GM18870 (cell line): Measurements from ENCODE around the gene BANP.
"Not testable (repeated sequence)": the region's sequence is repeated elsewhere in the genome, so short reads cannot be mapped to it uniquely, and the experiment has no call there.

Experiments used
- ATAC-seq: cut with Tn5 transposase; IDR thresholded peaks from one replicate; pipeline ENCODE4 v1.9.1; 2021; ENCODE audit warnings: moderate library complexity; ENCODE audit not compliant: unreplicated experiment

Gene BANP

GRCh38 chr16:87965417-87965816 is 14.2 kb downstream of the BANP start:
- ATAC-seq, result no peak

- no peak for ATAC-seq
These were observed 14.9 kb downstream of the BANP start for GRCh38 chr16:87966064-87966645.

GRCh38 chr16:87966685-87967185 is 15.5 kb downstream of the BANP start:
- no peak for ATAC-seq

- ATAC-seq, result no peak
These were observed 17.3 kb downstream of the BANP start for GRCh38 chr16:87968541-87968940.

- no peak for ATAC-seq
These were observed 19.0 kb downstream of the BANP start for GRCh38 chr16:87970186-87970585.

- no peak for ATAC-seq
These were observed 20.7 kb downstream of the BANP start for GRCh38 chr16:87971933-87972332.

GRCh38 chr16:87973717-87974116 is 22.5 kb downstream of the BANP start:
- no peak for ATAC-seq

- no peak for ATAC-seq
These were observed 22.9 kb downstream of the BANP start for GRCh38 chr16:87974178-87974577.

- no peak for ATAC-seq
These were observed 25.4 kb downstream of the BANP start for GRCh38 chr16:87976665-87977064.

- no peak for ATAC-seq
These were observed 26.9 kb downstream of the BANP start for GRCh38 chr16:87978127-87978526.

- no peak for ATAC-seq
These were observed 28.1 kb downstream of the BANP start for GRCh38 chr16:87979352-87979751.

GRCh38 chr16:87979911-87980630 is 28.8 kb downstream of the BANP start:
- ATAC-seq, result not testable (repeated sequence)

- ATAC-seq, result not testable (repeated sequence)
These were observed 30.1 kb downstream of the BANP start for GRCh38 chr16:87981376-87981775.

GRCh38 chr16:87982581-87983041 is 31.4 kb downstream of the BANP start:
- no peak for ATAC-seq

GRCh38 chr16:87983072-87983736 is 32.0 kb downstream of the BANP start:
- ATAC-seq, result not testable (repeated sequence)

- not testable (repeated sequence) for ATAC-seq
These were observed 32.5 kb downstream of the BANP start for GRCh38 chr16:87983737-87984097.

GRCh38 chr16:87984180-87984579 is 32.9 kb downstream of the BANP start:
- not testable (repeated sequence) for ATAC-seq

GRCh38 chr16:87984632-87985267 is 33.5 kb downstream of the BANP start:
- no peak for ATAC-seq

GRCh38 chr16:87985493-87985892 is 34.3 kb downstream of the BANP start:
- not testable (repeated sequence) for ATAC-seq

- not testable (repeated sequence) for ATAC-seq
These were observed 35.2 kb downstream of the BANP start for GRCh38 chr16:87986361-87986849.

- ATAC-seq, result not testable (repeated sequence)
These were observed 37.4 kb downstream of the BANP start for GRCh38 chr16:87988596-87988995.
